Measurements from ENCODE around the gene SCYL1. TPM values are rescaled to one million over a fixed set of nuclear protein-coding genes. Genes with fewer than 3 reads are reported as not detected.
A peak's percentile ranks its signal among the peaks of the same experiment; 100 is the strongest.

The SCYL1 gene
- total RNA-seq, 1 donor from 2014 or later = 67.4 TPM

- peak; percentile 89 for DNase-seq
These were observed 47.6 kb downstream of the SCYL1 start, which contains the start of gene FAM89B for GRCh38 chr11:65572356-65573051. Gene FAM89B (plus strand): TSS chr11:65572538. CDS start chr11:65572670, 132 bp downstream.

- DNase-seq = no peak
These were observed 48.7 kb downstream of the SCYL1 start for GRCh38 chr11:65573391-65574079.

GRCh38 chr11:65574109-65574810, 49.4 kb downstream of the SCYL1 start:
- DNase-seq = peak; percentile 96

- peak; percentile 49 for DNase-seq
These were observed 50.1 kb downstream of the SCYL1 start for GRCh38 chr11:65574811-65575567.

GRCh38 chr11:65575568-65576231, 50.8 kb downstream of the SCYL1 start, which contains the start of gene EHBP1L1:
Gene EHBP1L1 (plus strand): TSS chr11:65576053. CDS start chr11:65576303, 250 bp downstream.
- DNase-seq = peak; percentile 39

GRCh38 chr11:65576232-65576866, 51.5 kb downstream of the SCYL1 start:
- DNase-seq = no peak

- peak; percentile 64 for DNase-seq
These were observed 52.2 kb downstream of the SCYL1 start for GRCh38 chr11:65576867-65577755.

- no peak for DNase-seq
These were observed 52.9 kb downstream of the SCYL1 start for GRCh38 chr11:65577756-65578109.

- DNase-seq = no peak
These were observed 53.3 kb downstream of the SCYL1 start for GRCh38 chr11:65578134-65578533.

GRCh38 chr11:65578667-65579066, 53.8 kb downstream of the SCYL1 start:
- no peak for DNase-seq

- no peak for DNase-seq
These were observed 54.4 kb downstream of the SCYL1 start for GRCh38 chr11:65579291-65579690.

- DNase-seq = no peak
These were observed 55.3 kb downstream of the SCYL1 start for GRCh38 chr11:65580031-65580692.

- DNase-seq = no peak
These were observed 55.9 kb downstream of the SCYL1 start for GRCh38 chr11:65580756-65581155.

- DNase-seq = no peak
These were observed 57.0 kb downstream of the SCYL1 start for GRCh38 chr11:65581928-65582327.

GRCh38 chr11:65583589-65583988, 58.7 kb downstream of the SCYL1 start:
- DNase-seq = no peak

- no peak for DNase-seq
These were observed 59.2 kb downstream of the SCYL1 start for GRCh38 chr11:65584106-65584505.

- no peak for DNase-seq
These were observed 59.9 kb downstream of the SCYL1 start for GRCh38 chr11:65584723-65585171.

GRCh38 chr11:65585396-65586246, 60.7 kb downstream of the SCYL1 start:
- no peak for DNase-seq

- no peak for DNase-seq
These were observed 61.4 kb downstream of the SCYL1 start for GRCh38 chr11:65586247-65586630.
